Heart left ventricle (tissue), 13 donors: ENCODE results near the gene GAGE13.

Experiments used
- POLR2A ChIP-seq, 2 donors: fragments of 450-650 bp; IDR thresholded peaks; one replicate each; pipeline ENCODE4 v1.6.1; 2017; ENCODE audit warnings: antibody characterized with exemption in 2 of 2, mild to moderate bottlenecking in 2 of 2, moderate library complexity in 2 of 2
- TF ChIP-seq, protein P1 (sequence below), 12 donors: fragments of 200-600 bp; sonication (generic) in 4 of 12; IDR thresholded peaks; one replicate each; pipeline versions ENCODE4 v1.5.0 to v1.8.0; 2018 to 2022; ENCODE audit warnings: antibody characterized with exemption in 12 of 12, mild to moderate bottlenecking in 5 of 12
- donor health status: ischemic (EF 13 %, LVEDD 7.1; RV severe dilation, severe dysfunction).
- donor health status: DM: no; HTN: yes; CAD: no.
- donor health status: DM: no; HTN: no; CAD: no.
- donor health status: ischemic (EF 25% LVEDD 6.9; RV normal size, moderate dysfunction).
- donor health status: ischemic (EF 25% LVEDD 5.7; RV mildly dilated, moderate dysfunction).
- donor health status: ischemic (EF 35%, LVEDD 5.7; RV mildly dilated, moderate dysfunction).
- donor health status: nonischemic (EF 11% LVEDD 7.7; RV severe dilation, severe dysfunction).
- donor health status: DM: yes; HTN: yes; CAD: no.
- donor health status: PGD.
- donor health status: ischemic (EF 29% LVEDD 5.4; RV normal size, mild dysfunction).
- donor health status: nonischemic (EF 23%, LVEDD 6.1; RV moderate dilation, normal function).

DNA sequence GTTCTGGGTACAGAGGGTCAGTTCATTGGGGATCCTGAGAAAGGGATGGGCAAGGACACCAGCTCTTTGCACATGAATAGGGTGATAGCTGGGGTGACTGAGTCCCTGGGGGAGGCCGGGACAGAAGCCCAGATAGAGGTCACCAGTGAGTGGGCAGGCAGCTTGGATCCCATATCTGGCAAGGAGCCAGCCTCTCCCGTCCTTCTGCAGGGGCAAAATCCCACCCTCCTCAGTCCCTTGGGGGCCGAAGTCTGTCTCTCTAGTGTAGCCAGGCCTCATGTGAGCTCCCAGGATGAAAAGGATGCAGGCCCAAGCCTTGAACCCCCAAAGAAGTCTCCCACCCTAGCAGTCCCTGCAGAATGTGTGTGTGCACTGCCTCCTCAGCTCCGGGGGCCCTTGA lies 44.8 kb upstream of the GAGE13 start:
- TF ChIP-seq POLR2A (IDR thresholded peaks at IDR 0.05), result no peak
- TF ChIP-seq, protein P1, sequence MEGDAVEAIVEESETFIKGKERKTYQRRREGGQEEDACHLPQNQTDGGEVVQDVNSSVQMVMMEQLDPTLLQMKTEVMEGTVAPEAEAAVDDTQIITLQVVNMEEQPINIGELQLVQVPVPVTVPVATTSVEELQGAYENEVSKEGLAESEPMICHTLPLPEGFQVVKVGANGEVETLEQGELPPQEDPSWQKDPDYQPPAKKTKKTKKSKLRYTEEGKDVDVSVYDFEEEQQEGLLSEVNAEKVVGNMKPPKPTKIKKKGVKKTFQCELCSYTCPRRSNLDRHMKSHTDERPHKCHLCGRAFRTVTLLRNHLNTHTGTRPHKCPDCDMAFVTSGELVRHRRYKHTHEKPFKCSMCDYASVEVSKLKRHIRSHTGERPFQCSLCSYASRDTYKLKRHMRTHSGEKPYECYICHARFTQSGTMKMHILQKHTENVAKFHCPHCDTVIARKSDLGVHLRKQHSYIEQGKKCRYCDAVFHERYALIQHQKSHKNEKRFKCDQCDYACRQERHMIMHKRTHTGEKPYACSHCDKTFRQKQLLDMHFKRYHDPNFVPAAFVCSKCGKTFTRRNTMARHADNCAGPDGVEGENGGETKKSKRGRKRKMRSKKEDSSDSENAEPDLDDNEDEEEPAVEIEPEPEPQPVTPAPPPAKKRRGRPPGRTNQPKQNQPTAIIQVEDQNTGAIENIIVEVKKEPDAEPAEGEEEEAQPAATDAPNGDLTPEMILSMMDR (IDR thresholded peaks at IDR 0.05), result no peak
